Stimulated activated naive CD8-positive, alpha-beta T cell treated with anti-CD3 and anti-CD28 coated beads, Interleukin-15, amount 100 ng/mL, for 72 hours (primary cell): ENCODE results near the gene KCNN3.

Source experiments
- ATAC-seq: fragments of 150-1000 bp; cut with Tn5 transposase; 2 replicates; pipeline ENCODE4 v1.10.0; 2021; ENCODE audit warnings: mild to moderate bottlenecking, moderate library complexity
- DNase-seq, 2 donors: peaks; one replicate each; pipeline ENCODE4 v3.0.0; 2021 to 2022
- H3K27ac Mint-ChIP-seq, 2 donors: one replicate each; pipeline ENCODE4 v1.8.0; 2022; ENCODE audit warnings: mild to moderate bottlenecking in 2 of 2, mixed read lengths in 2 of 2, moderate library complexity in 2 of 2
- H3K27me3 Mint-ChIP-seq: one replicate; pipeline ENCODE4 v1.8.0; 2022; ENCODE audit warnings: mixed read lengths
- H3K4me1 Mint-ChIP-seq: one replicate; pipeline ENCODE4 v1.8.0; 2022; ENCODE audit warnings: mild to moderate bottlenecking, mixed read lengths
- H3K4me3 Mint-ChIP-seq, 2 donors: one replicate each; pipeline ENCODE4 v1.8.0; 2022; ENCODE audit warnings: mild to moderate bottlenecking in 2 of 2, mixed read lengths in 2 of 2, moderate library complexity in 1 of 2
- H3K9me3 Mint-ChIP-seq, 2 donors: one replicate each; pipeline ENCODE4 v1.8.0; 2022; ENCODE audit warnings: mixed read lengths in 2 of 2

Gene KCNN3

GRCh38 chr1:154788886-154789285 lies 81.2 kb downstream of the KCNN3 start:
- DNase-seq (no peak), ATAC-seq (no peak)
- no peak overlapping the region for H3K27ac Mint-ChIP-seq
- peaks cover 77% of the 10 kb centered on the region for H3K4me1 Mint-ChIP-seq
- H3K27me3 Mint-ChIP-seq, result no peaks in the 10 kb centered on the region
- no peak overlapping the region for H3K4me3 Mint-ChIP-seq
- no peaks in the 10 kb centered on the region for H3K9me3 Mint-ChIP-seq

GRCh38 chr1:154788110-154788870 lies 81.8 kb downstream of the KCNN3 start:
- ATAC-seq (no peak), DNase-seq (no peak)
- Mint-ChIP-seq H3K4me1 (peaks cover 83% of the 10 kb centered on the region), H3K9me3 (peaks cover 0 to 4% of the 10 kb centered on the region in 2 donors), H3K27ac (no peak overlapping the region), H3K27me3 (no peaks in the 10 kb centered on the region), H3K4me3 (no peak overlapping the region)

GRCh38 chr1:154786804-154787570 lies 83.1 kb downstream of the KCNN3 start:
- no peaks in the 10 kb centered on the region for H3K27me3 Mint-ChIP-seq
- no peak for DNase-seq
- peaks cover 0 to 5% of the 10 kb centered on the region in 2 donors for H3K9me3 Mint-ChIP-seq
- peaks cover 73% of the 10 kb centered on the region for H3K4me1 Mint-ChIP-seq
- H3K27ac Mint-ChIP-seq, result no peak overlapping the region
- no peak for ATAC-seq
- no peak overlapping the region for H3K4me3 Mint-ChIP-seq

GRCh38 chr1:154784924-154785531 lies 85.1 kb downstream of the KCNN3 start:
- DNase-seq (peak; percentile 32 to 60), ATAC-seq (peak; percentile 94)
- Mint-ChIP-seq H3K27ac (peak overlapping the region; percentile 87 to 98), H3K4me1 (peaks cover 54% of the 10 kb centered on the region), H3K27me3 (no peaks in the 10 kb centered on the region), H3K4me3 (peak overlapping the region; percentile 60 to 68), H3K9me3 (peaks cover 0 to 5% of the 10 kb centered on the region in 2 donors)

- ATAC-seq, result peak; percentile 38
- Mint-ChIP-seq H3K4me1 (peaks cover 51% of the 10 kb centered on the region), H3K27ac (peak overlapping the region; percentile 65 to 87), H3K4me3 (no peak overlapping the region), H3K27me3 (no peaks in the 10 kb centered on the region), H3K9me3 (peaks cover 2 to 9% of the 10 kb centered on the region in 2 donors)
- no peak for DNase-seq
These were observed 85.7 kb downstream of the KCNN3 start for GRCh38 chr1:154784416-154784815.

- DNase-seq (no peak), ATAC-seq (no peak)
- Mint-ChIP-seq H3K9me3 (peaks cover 5 to 14% of the 10 kb centered on the region in 2 donors), H3K27ac (peak overlapping the region; percentile 87 to 89), H3K4me3 (no peak overlapping the region), H3K4me1 (peaks cover 46% of the 10 kb centered on the region), H3K27me3 (no peaks in the 10 kb centered on the region)
These were observed 86.1 kb downstream of the KCNN3 start for GRCh38 chr1:154783976-154784375.

GRCh38 chr1:154780541-154780940 lies 89.5 kb downstream of the KCNN3 start:
- Mint-ChIP-seq H3K27me3 (no peaks in the 10 kb centered on the region), H3K27ac (no peak overlapping the region), H3K9me3 (peaks cover 5 to 18% of the 10 kb centered on the region in 2 donors), H3K4me1 (peaks cover 34% of the 10 kb centered on the region), H3K4me3 (no peak overlapping the region)
- DNase-seq, result no peak
- ATAC-seq, result no peak

- Mint-ChIP-seq H3K4me1 (peaks cover 25% of the 10 kb centered on the region), H3K27ac (no peak overlapping the region), H3K4me3 (no peak overlapping the region), H3K27me3 (no peaks in the 10 kb centered on the region), H3K9me3 (peaks cover 5 to 18% of the 10 kb centered on the region in 2 donors)
- DNase-seq, result no peak
- no peak for ATAC-seq
These were observed 90.4 kb downstream of the KCNN3 start for GRCh38 chr1:154779551-154780189.

GRCh38 chr1:154778944-154779343 lies 91.1 kb downstream of the KCNN3 start:
- DNase-seq, result no peak
- Mint-ChIP-seq H3K4me1 (peaks cover 22% of the 10 kb centered on the region), H3K4me3 (no peak overlapping the region), H3K9me3 (peaks cover 5 to 18% of the 10 kb centered on the region in 2 donors), H3K27me3 (no peaks in the 10 kb centered on the region), H3K27ac (no peak overlapping the region)
- no peak for ATAC-seq

GRCh38 chr1:154778275-154778674 lies 91.8 kb downstream of the KCNN3 start:
- Mint-ChIP-seq H3K4me3 (no peak overlapping the region), H3K27ac (no peak overlapping the region), H3K4me1 (peaks cover 16% of the 10 kb centered on the region), H3K27me3 (no peaks in the 10 kb centered on the region), H3K9me3 (peaks cover 5 to 13% of the 10 kb centered on the region in 2 donors)
- ATAC-seq (no peak), DNase-seq (no peak)

GRCh38 chr1:154777781-154778180 lies 92.3 kb downstream of the KCNN3 start:
- ATAC-seq, result no peak
- Mint-ChIP-seq H3K9me3 (peaks cover 5 to 13% of the 10 kb centered on the region in 2 donors), H3K27me3 (no peaks in the 10 kb centered on the region), H3K4me3 (no peak overlapping the region), H3K27ac (no peak overlapping the region), H3K4me1 (peaks cover 20% of the 10 kb centered on the region)
- no peak for DNase-seq

GRCh38 chr1:154777154-154777553 lies 92.9 kb downstream of the KCNN3 start:
- Mint-ChIP-seq H3K4me1 (peaks cover 26% of the 10 kb centered on the region), H3K27ac (peak overlapping the region in 1 of 2 donors; percentile 27), H3K9me3 (peaks cover 5 to 13% of the 10 kb centered on the region in 2 donors), H3K27me3 (no peaks in the 10 kb centered on the region), H3K4me3 (no peak overlapping the region)
- DNase-seq, result no peak
- no peak for ATAC-seq

GRCh38 chr1:154775621-154776605 lies 94.2 kb downstream of the KCNN3 start:
- no peak overlapping the region for H3K27ac Mint-ChIP-seq
- H3K4me3 Mint-ChIP-seq, result no peak overlapping the region
- DNase-seq (no peak), ATAC-seq (no peak)
- H3K27me3 Mint-ChIP-seq, result no peaks in the 10 kb centered on the region
- peaks cover 32% of the 10 kb centered on the region for H3K4me1 Mint-ChIP-seq
- peaks cover 5 to 13% of the 10 kb centered on the region in 2 donors for H3K9me3 Mint-ChIP-seq

GRCh38 chr1:154774175-154774855 lies 95.8 kb downstream of the KCNN3 start:
- H3K4me1 Mint-ChIP-seq, result peaks cover 32% of the 10 kb centered on the region
- DNase-seq (no peak), ATAC-seq (no peak)
- H3K27me3 Mint-ChIP-seq, result no peaks in the 10 kb centered on the region
- H3K27ac Mint-ChIP-seq, result no peak overlapping the region
- H3K4me3 Mint-ChIP-seq, result no peak overlapping the region
- peaks cover 2 to 8% of the 10 kb centered on the region in 2 donors for H3K9me3 Mint-ChIP-seq
